ENCODE results near the gene HNRNPUL1. TPM values are rescaled to one million over a fixed set of nuclear protein-coding genes. Genes with fewer than 3 reads are reported as not detected.
A peak's percentile ranks its signal among the peaks of the same experiment; 100 is the strongest.

Gene HNRNPUL1
- polyA plus RNA-seq, 2 donors, result 64.9 to 73.4 TPM

DNA sequence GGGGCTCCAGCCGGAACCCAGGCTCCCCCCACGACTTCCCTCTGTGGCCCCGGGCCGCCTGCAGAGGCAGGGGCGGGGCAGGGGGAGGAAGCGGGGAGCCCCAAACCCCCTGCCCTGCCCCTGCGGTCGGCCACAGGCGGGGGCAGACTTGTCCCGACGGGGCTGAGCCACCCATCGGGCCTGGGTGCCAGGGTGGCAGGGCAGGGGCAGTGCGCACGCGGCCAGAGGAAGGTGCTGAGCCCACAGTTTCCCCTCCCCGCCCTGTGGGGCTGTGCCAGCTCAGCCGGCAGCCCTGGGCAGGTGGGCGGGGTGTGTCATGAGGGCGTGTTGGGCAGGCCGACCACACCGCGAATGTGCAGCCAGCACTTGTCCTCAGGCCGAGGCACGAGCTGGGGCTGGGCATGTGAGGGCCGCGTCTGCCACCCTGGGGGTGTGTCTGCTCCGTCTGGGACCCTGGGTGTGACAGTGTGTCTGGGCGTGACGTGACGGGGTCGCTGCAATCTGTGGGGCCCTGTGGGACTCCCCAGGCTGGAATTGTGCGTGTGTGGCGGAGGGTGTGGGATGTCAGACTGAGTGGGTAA lies 63.5 kb downstream of the HNRNPUL1 start:
- 20 to 22% methylated on average over 30 to 33 of the region's 33 CpGs for WGBS, 2 donors
- Histone ChIP-seq H3K4me1 (ENCODE audit: control insufficient read depth in 2 of 2, insufficient read depth in 2 of 2, low read length in 1 of 2) (peaks cover 2 to 32% of the 10 kb centered on the region in 2 donors), H3K9me3 (ENCODE audit: control insufficient read depth in 2 of 2, insufficient read depth in 1 of 2, low read depth in 1 of 2, low read length in 1 of 2) (no peaks in the 10 kb centered on the region), H3K27me3 (ENCODE audit: control insufficient read depth in 1 of 2, insufficient read depth in 2 of 2, low read length in 2 of 2) (no peaks in the 10 kb centered on the region), H3K36me3 (ENCODE audit: control insufficient read depth in 2 of 2, insufficient read depth in 2 of 2, low read length in 1 of 2) (peaks cover under 1 to 17% of the 10 kb centered on the region in 2 donors), H3K4me3 (ENCODE audit: low read depth in 1 of 2, low read length in 2 of 2) (peak overlapping the region; percentile 11 to 22), H3K27ac (ENCODE audit: low read depth in 2 of 2, low read length in 1 of 2) (peak overlapping the region; percentile 82 to 83)

DNA sequence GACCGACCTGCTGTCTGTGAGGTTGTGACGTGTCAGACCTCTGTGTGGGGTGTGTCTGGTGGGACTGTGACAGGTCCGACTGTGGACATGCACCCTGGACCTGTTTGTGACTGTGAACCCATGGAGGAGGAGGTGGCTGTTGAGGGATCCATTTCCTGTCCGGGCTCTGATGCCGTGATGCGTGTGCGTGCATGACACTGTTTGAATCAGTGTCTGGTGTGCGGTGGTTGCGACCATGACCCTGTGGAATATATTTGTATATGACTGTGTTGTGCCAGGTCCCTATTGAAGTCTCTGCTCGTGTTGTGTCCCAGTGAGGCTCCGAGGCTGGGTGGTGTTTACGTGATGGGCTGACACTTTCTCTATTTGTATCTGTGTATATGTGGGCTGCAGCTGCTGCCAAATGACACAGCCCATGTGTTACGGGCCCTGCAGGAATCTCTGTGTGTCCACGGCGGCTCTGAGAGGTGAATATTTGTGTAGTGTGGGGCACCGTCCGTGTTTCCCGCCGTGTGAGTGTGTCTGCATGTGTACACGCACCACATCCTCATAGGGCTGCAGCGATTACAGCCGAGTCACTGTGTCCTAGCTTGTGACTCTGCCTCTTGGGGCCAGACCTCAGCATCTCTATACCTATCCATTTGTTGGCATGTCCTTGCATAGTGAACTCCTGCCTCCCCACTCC lies 64.1 kb downstream of the HNRNPUL1 start:
- Histone ChIP-seq H3K4me1 (ENCODE audit: control insufficient read depth in 2 of 2, insufficient read depth in 2 of 2, low read length in 1 of 2) (peaks cover 2 to 32% of the 10 kb centered on the region in 2 donors), H3K4me3 (ENCODE audit: low read depth in 1 of 2, low read length in 2 of 2) (peak overlapping the region in 1 of 2 donors; percentile 16), H3K9me3 (ENCODE audit: control insufficient read depth in 2 of 2, insufficient read depth in 1 of 2, low read depth in 1 of 2, low read length in 1 of 2) (no peaks in the 10 kb centered on the region), H3K27ac (ENCODE audit: low read depth in 2 of 2, low read length in 1 of 2) (peak overlapping the region; percentile 82 to 83), H3K27me3 (ENCODE audit: control insufficient read depth in 1 of 2, insufficient read depth in 2 of 2, low read length in 2 of 2) (no peaks in the 10 kb centered on the region), H3K36me3 (ENCODE audit: control insufficient read depth in 2 of 2, insufficient read depth in 2 of 2, low read length in 1 of 2) (peaks cover 0 to 14% of the 10 kb centered on the region in 2 donors)
- 24 to 28% methylated on average over 22 of the region's 22 CpGs for WGBS, 2 donors

DNA sequence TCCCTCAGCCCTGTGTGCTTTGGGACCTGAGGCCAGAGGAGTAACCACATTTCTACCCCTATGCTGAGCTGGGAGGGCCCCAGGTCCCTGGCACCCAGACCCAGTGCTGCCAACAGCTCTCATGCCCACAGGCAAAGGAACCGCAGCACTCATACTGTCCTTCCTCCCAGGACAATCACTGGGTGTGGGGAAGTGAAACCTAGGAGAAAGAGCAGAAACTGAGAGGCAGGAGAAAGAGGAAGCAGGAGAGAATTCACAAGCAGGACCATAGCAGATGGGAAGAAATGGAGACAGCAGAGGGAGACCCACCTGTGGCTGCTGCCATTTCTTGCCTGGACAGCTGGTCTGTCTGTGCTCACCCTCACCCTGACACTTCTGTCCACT lies 64.7 kb downstream of the HNRNPUL1 start:
- H3K4me3 ChIP-seq (ENCODE audit: low read depth in 1 of 2, low read length in 2 of 2), result no peak overlapping the region
- H3K4me1 ChIP-seq (ENCODE audit: control insufficient read depth in 2 of 2, insufficient read depth in 2 of 2, low read length in 1 of 2), result peaks cover 0 to 32% of the 10 kb centered on the region in 2 donors
- WGBS, 2 donors, result 37 to 50% methylated on average over 1 of the region's 1 CpG
- peaks cover 0 to 14% of the 10 kb centered on the region in 2 donors for H3K36me3 ChIP-seq (ENCODE audit: control insufficient read depth in 2 of 2, insufficient read depth in 2 of 2, low read length in 1 of 2)
- no peaks in the 10 kb centered on the region for H3K27me3 ChIP-seq (ENCODE audit: control insufficient read depth in 1 of 2, insufficient read depth in 2 of 2, low read length in 2 of 2)
- H3K27ac ChIP-seq (ENCODE audit: low read depth in 2 of 2, low read length in 1 of 2), result peak overlapping the region; percentile 82 to 83
- H3K9me3 ChIP-seq (ENCODE audit: control insufficient read depth in 2 of 2, insufficient read depth in 1 of 2, low read depth in 1 of 2, low read length in 1 of 2), result no peaks in the 10 kb centered on the region

DNA sequence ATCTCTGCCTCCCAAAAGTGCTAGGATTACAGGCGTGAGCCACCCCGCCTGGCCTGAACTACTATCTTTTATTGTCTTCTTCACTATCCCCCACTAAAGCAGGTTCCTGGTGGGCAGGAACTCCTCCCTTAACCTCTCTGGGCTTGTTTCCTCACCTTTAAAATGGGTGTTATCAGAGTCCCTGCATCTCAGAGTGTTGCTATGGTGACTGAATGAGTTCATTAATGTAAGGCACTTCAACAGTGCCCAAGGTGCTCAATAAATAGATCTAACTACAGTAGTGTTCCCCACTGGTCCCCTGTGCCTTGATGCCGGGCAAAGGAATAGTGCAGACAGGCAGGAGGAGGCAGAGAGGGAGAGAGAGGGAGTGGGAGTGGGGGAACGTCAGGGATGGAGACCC lies 66.3 kb downstream of the HNRNPUL1 start:
- peaks cover 0 to 28% of the 10 kb centered on the region in 2 donors for H3K4me1 ChIP-seq (ENCODE audit: control insufficient read depth in 2 of 2, insufficient read depth in 2 of 2, low read length in 1 of 2)
- 84 to 91% methylated on average over 4 of the region's 4 CpGs for WGBS, 2 donors
- no peaks in the 10 kb centered on the region for H3K9me3 ChIP-seq (ENCODE audit: control insufficient read depth in 2 of 2, insufficient read depth in 1 of 2, low read depth in 1 of 2, low read length in 1 of 2)
- no peak overlapping the region for H3K4me3 ChIP-seq (ENCODE audit: low read depth in 1 of 2, low read length in 2 of 2)
- no peak overlapping the region for H3K27ac ChIP-seq (ENCODE audit: low read depth in 2 of 2, low read length in 1 of 2)
- H3K27me3 ChIP-seq (ENCODE audit: control insufficient read depth in 1 of 2, insufficient read depth in 2 of 2, low read length in 2 of 2), result no peaks in the 10 kb centered on the region
- peaks cover 0 to 17% of the 10 kb centered on the region in 2 donors for H3K36me3 ChIP-seq (ENCODE audit: control insufficient read depth in 2 of 2, insufficient read depth in 2 of 2, low read length in 1 of 2)

- peaks cover 0 to 18% of the 10 kb centered on the region in 2 donors for H3K36me3 ChIP-seq (ENCODE audit: control insufficient read depth in 2 of 2, insufficient read depth in 2 of 2, low read length in 1 of 2)
- H3K27me3 ChIP-seq (ENCODE audit: control insufficient read depth in 1 of 2, insufficient read depth in 2 of 2, low read length in 2 of 2), result no peaks in the 10 kb centered on the region
- 76 to 80% methylated on average over 36 to 47 of the region's 47 CpGs for WGBS, 2 donors
- no peaks in the 10 kb centered on the region for H3K9me3 ChIP-seq (ENCODE audit: control insufficient read depth in 2 of 2, insufficient read depth in 1 of 2, low read depth in 1 of 2, low read length in 1 of 2)
- no peak overlapping the region for H3K4me3 ChIP-seq (ENCODE audit: low read depth in 1 of 2, low read length in 2 of 2)
- no peak overlapping the region for H3K27ac ChIP-seq (ENCODE audit: low read depth in 2 of 2, low read length in 1 of 2)
- peaks cover 0 to 21% of the 10 kb centered on the region in 2 donors for H3K4me1 ChIP-seq (ENCODE audit: control insufficient read depth in 2 of 2, insufficient read depth in 2 of 2, low read length in 1 of 2)
These were observed 66.9 kb downstream of the HNRNPUL1 start for GRCh38 chr19:41330946-41331678.

DNA sequence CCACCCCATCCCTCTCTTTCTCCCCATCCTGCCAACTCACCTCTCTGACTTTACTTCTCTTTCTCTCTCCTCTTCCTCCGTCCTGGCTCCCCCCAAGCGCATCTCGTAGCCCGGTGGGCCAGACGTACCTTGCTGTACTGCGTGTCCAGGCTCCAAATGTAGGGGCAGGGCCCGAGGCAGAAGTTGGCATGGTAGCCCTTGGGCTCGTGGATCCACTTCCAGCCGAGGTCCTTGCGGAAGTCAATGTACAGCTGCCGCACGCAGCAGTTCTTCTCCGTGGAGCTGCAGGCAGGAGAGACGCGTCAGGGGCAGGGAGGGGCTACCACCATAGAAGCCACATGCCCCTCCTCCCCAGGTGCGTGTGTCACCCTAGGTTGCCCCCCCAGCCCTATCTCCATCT lies 67.8 kb downstream of the HNRNPUL1 start:
- no peak overlapping the region for H3K27ac ChIP-seq (ENCODE audit: low read depth in 2 of 2, low read length in 1 of 2)
- no peaks in the 10 kb centered on the region for H3K27me3 ChIP-seq (ENCODE audit: control insufficient read depth in 1 of 2, insufficient read depth in 2 of 2, low read length in 2 of 2)
- H3K4me3 ChIP-seq (ENCODE audit: low read depth in 1 of 2, low read length in 2 of 2), result no peak overlapping the region
- H3K4me1 ChIP-seq (ENCODE audit: control insufficient read depth in 2 of 2, insufficient read depth in 2 of 2, low read length in 1 of 2), result peaks cover 0 to 14% of the 10 kb centered on the region in 2 donors
- 92 to 94% methylated on average over 16 of the region's 16 CpGs for WGBS, 2 donors
- H3K36me3 ChIP-seq (ENCODE audit: control insufficient read depth in 2 of 2, insufficient read depth in 2 of 2, low read length in 1 of 2), result peaks cover 0 to 18% of the 10 kb centered on the region in 2 donors
- H3K9me3 ChIP-seq (ENCODE audit: control insufficient read depth in 2 of 2, insufficient read depth in 1 of 2, low read depth in 1 of 2, low read length in 1 of 2), result no peaks in the 10 kb centered on the region

DNA sequence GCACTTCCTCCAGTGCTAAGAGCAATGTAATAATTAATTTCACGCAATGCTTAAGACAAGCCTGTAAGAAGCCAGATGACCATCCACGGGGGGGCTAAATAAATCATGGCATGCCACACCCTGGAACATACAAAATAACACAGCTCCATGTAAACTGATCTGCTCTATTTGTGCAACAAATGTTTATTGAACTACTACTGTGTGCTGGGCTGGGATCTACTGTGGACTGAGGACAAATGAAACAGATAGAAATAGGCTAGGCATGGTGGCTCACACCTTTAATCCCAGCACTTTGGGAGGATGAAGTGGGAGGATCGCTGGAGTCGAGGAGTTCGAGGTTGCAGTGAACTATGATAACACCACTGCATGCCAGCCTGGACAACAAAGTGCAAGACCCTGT lies 68.3 kb downstream of the HNRNPUL1 start:
- no peaks in the 10 kb centered on the region for H3K27me3 ChIP-seq (ENCODE audit: control insufficient read depth in 1 of 2, insufficient read depth in 2 of 2, low read length in 2 of 2)
- H3K4me1 ChIP-seq (ENCODE audit: control insufficient read depth in 2 of 2, insufficient read depth in 2 of 2, low read length in 1 of 2), result peaks cover 0 to 11% of the 10 kb centered on the region in 2 donors
- no peak overlapping the region for H3K4me3 ChIP-seq (ENCODE audit: low read depth in 1 of 2, low read length in 2 of 2)
- no peaks in the 10 kb centered on the region for H3K9me3 ChIP-seq (ENCODE audit: control insufficient read depth in 2 of 2, insufficient read depth in 1 of 2, low read depth in 1 of 2, low read length in 1 of 2)
- peaks cover 0 to 18% of the 10 kb centered on the region in 2 donors for H3K36me3 ChIP-seq (ENCODE audit: control insufficient read depth in 2 of 2, insufficient read depth in 2 of 2, low read length in 1 of 2)
- WGBS, 2 donors, result 90 to 94% methylated on average over 5 of the region's 5 CpGs
- H3K27ac ChIP-seq (ENCODE audit: low read depth in 2 of 2, low read length in 1 of 2), result no peak overlapping the region

DNA sequence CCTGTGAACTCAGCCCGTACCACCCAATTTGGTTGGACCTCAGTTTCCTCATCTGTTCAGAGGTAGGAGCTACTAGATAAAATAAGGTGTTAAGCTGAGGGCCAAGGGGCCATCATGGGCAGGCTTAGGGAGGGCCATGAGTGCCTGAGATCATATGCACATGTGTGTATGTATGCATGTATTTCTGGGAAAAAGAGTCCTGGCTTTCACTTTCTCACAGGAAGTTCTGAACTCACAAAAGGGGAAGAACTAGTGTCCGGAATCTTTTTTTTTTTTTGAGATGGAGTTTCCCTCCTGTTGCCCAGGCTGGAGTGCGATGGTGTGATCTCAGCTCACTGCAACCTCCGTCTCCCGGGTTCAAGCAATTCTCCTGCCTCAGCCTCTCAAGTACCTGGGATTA lies 70.6 kb downstream of the HNRNPUL1 start:
- Histone ChIP-seq H3K4me1 (ENCODE audit: control insufficient read depth in 2 of 2, insufficient read depth in 2 of 2, low read length in 1 of 2) (no peaks in the 10 kb centered on the region), H3K27me3 (ENCODE audit: control insufficient read depth in 1 of 2, insufficient read depth in 2 of 2, low read length in 2 of 2) (no peaks in the 10 kb centered on the region), H3K27ac (ENCODE audit: low read depth in 2 of 2, low read length in 1 of 2) (no peak overlapping the region), H3K9me3 (ENCODE audit: control insufficient read depth in 2 of 2, insufficient read depth in 1 of 2, low read depth in 1 of 2, low read length in 1 of 2) (no peaks in the 10 kb centered on the region), H3K36me3 (ENCODE audit: control insufficient read depth in 2 of 2, insufficient read depth in 2 of 2, low read length in 1 of 2) (peaks cover 0 to 18% of the 10 kb centered on the region in 2 donors), H3K4me3 (ENCODE audit: low read depth in 1 of 2, low read length in 2 of 2) (no peak overlapping the region)
- 73 to 81% methylated on average over 5 of the region's 5 CpGs for WGBS, 2 donors

- Histone ChIP-seq H3K27ac (ENCODE audit: low read depth in 2 of 2, low read length in 1 of 2) (no peak overlapping the region), H3K36me3 (ENCODE audit: control insufficient read depth in 2 of 2, insufficient read depth in 2 of 2, low read length in 1 of 2) (peaks cover 0 to 16% of the 10 kb centered on the region in 2 donors), H3K4me3 (ENCODE audit: low read depth in 1 of 2, low read length in 2 of 2) (no peak overlapping the region), H3K4me1 (ENCODE audit: control insufficient read depth in 2 of 2, insufficient read depth in 2 of 2, low read length in 1 of 2) (no peaks in the 10 kb centered on the region), H3K27me3 (ENCODE audit: control insufficient read depth in 1 of 2, insufficient read depth in 2 of 2, low read length in 2 of 2) (no peaks in the 10 kb centered on the region), H3K9me3 (ENCODE audit: control insufficient read depth in 2 of 2, insufficient read depth in 1 of 2, low read depth in 1 of 2, low read length in 1 of 2) (no peaks in the 10 kb centered on the region)
- 86 to 90% methylated on average over 10 of the region's 10 CpGs for WGBS, 2 donors
These were observed 71.3 kb downstream of the HNRNPUL1 start for GRCh38 chr19:41335467-41335866.

Measured in esophagus (tissue), 2 donors.